Gastrocnemius medialis (tissue), 4 donors: ENCODE data around the gene HUNK. TPM values are rescaled to one million over a fixed set of nuclear protein-coding genes. Genes with fewer than 3 reads are reported as not detected.

ENCODE experiments used
- ATAC-seq, 2 donors: fragments of 150-250 bp; one replicate each; pipeline ENCODE4 v1.9.1; 2016
- DNase-seq, 2 donors: peaks; one replicate each; pipeline ENCODE4 v3.0.0-alpha.2; 2019
- H3K27ac ChIP-seq, 4 donors: fragments of 200-600 bp; sonication (generic); 1 replicate in 1 of 4; 2 replicates in 3 of 4; pipeline ENCODE4 v1.5.1; 2016 to 2018; ENCODE audit warnings: mild to moderate bottlenecking in 2 of 4, moderate library complexity in 1 of 4
- H3K27me3 ChIP-seq, 3 donors: fragments of 200-600 bp; sonication (generic) in 2 of 3; 1 replicate in 1 of 3; 2 replicates in 2 of 3; pipeline versions ENCODE4 v1.5.1 to v1.6.0; 2016 to 2019; ENCODE audit warnings: mild to moderate bottlenecking in 1 of 3, moderate library complexity in 1 of 3
- H3K36me3 ChIP-seq, 2 donors: fragments of 200-600 bp; sonication (generic) in 1 of 2; one replicate each; pipeline ENCODE4 v1.5.1; 2017 to 2018
- H3K4me1 ChIP-seq, 2 donors: fragments of 200-600 bp; sonication (generic) in 1 of 2; one replicate each; pipeline ENCODE4 v1.5.1; 2016 to 2017; ENCODE audit warnings: mild to moderate bottlenecking in 2 of 2
- H3K4me3 ChIP-seq, 4 donors: fragments of 200-600 bp; sonication (generic) in 3 of 4; 1 replicate in 1 of 4; 2 replicates in 3 of 4; pipeline ENCODE4 v1.5.1; 2016 to 2019; ENCODE audit warnings: mild to moderate bottlenecking in 2 of 4
- H3K9me3 ChIP-seq, 3 donors: fragments of 200-600 bp; sonication (generic) in 2 of 3; 1 replicate in 1 of 3; 2 replicates in 2 of 3; pipeline ENCODE4 v1.5.1; 2016 to 2019
- POLR2A ChIP-seq, 2 donors: fragments of 450-650 bp; IDR thresholded peaks; one replicate each; pipeline ENCODE4 v1.6.1; 2017; ENCODE audit warnings: antibody characterized with exemption in 2 of 2, mild to moderate bottlenecking in 2 of 2, moderate library complexity in 2 of 2
- in situ Hi-C, 4 donors: fragments of 200-750 bp; cut with MboI; loops; one replicate each; pipeline versions ENCODE4 v1.15.0 to v1.8.0; 2017; ENCODE audit warnings: low sequenced_read_pairs in 4 of 4
- intact Hi-C: fragments of 100-400 bp; cut with DNase I; formaldehyde crosslinking; loops from one replicate; pipeline ENCODE4 v1.15.1; 2023; ENCODE audit warnings: low total_unique reads
- total RNA-seq, 4 donors: library from RNA; depleted of rRNA; stranded (reverse); fragments of >200 nt; gene quantifications; one replicate each; pipeline versions ENCODE4 v1.1.0 to v1.2.3, GENCODE V29; 2016
- TF ChIP-seq, protein P1 (sequence below), 5 experiments: fragments of 450-650 bp in 3 of 5; fragments of 200-600 bp in 2 of 5; sonication (generic) in 2 of 5; IDR thresholded peaks in 4 of 5; conservative IDR thresholded peaks in 1 of 5; 1 replicate in 4 of 5; 2 replicates in 1 of 5; pipeline ENCODE4 v1.5.1; 2016 to 2019; ENCODE audit warnings: antibody characterized with exemption in 5 of 5, mild to moderate bottlenecking in 3 of 5, moderate library complexity in 3 of 5

The HUNK gene
- total RNA-seq, 4 donors from 2014 or later = 0.13 TPM; not detected in 3

DNA sequence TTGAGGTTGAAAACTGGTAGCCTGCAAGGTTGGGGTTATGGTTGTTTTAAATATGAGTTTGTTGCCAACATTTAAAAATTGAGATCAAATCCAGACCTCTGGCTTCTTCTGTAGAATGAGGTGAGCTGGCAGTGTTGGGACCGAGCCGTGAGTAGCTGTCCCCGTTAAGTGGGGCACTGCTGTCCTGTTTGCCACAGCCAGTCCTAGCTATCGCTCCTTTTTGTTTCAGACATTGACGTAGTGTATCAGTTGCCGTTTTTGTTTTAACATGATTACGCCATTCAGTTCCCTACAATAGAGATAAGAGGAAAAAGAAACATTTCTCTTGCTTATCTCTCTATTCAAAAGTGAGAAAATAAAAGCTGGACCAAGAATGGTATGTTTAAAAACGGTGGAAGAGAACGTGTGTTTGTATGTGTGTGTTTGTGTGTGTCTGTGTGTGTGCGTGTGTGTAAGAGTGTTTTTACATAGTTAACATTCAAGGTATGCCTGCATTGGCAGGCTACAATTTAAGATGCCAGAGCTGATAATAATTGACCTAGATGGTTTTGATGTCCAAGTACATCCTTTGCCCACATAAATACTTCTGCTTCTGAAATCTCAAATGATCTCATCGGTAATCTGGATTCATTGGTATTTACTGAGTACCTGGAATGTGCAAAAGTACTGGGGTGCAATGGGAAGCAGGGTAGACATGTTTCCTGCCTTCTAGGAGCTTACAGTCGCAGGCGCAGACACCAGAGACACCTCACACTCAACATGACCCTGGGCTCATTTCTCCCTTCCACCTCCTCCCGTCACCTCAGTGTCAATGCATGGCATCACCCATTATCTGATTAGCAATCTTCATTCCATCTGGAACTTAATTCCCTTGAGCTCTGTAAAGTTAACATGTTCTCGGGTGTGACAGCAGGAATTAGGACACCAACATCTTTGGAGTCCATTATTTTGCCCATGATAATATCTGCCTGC lies 65.8 kb downstream of the HUNK start:
- intact Hi-C loops (no loop called here), in situ Hi-C loops (no loop called here)
- no peak for ATAC-seq

DNA sequence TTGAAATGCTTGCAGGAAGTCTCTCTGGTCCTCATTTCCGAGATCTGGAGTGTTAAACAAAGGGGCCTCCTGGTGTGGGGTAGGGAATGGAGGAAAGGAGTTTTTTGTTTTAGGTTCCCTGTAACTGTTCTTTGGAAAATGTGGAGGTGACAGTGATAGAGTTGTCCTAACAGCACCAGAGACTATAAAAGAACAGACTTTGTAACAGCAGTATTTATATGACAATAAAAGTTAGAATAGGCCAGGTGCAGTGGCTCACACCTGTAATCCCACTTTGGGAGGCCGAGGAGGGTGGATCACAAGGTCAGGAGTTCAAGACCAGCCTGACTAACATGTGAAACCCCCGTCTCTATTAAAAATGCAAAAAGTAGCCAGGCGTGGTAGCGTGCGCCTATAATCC lies 68.9 kb downstream of the HUNK start:
- H3K4me3 ChIP-seq = no peak overlapping the region
- H3K27me3 ChIP-seq = no peaks in the 10 kb centered on the region
- no peak for DNase-seq
- H3K27ac ChIP-seq = no peak overlapping the region
- H3K4me1 ChIP-seq = no peaks in the 10 kb centered on the region
- H3K9me3 ChIP-seq = no peaks in the 10 kb centered on the region
- in situ Hi-C loops = no loop called here
- H3K36me3 ChIP-seq = no peaks in the 10 kb centered on the region
- no peak for TF ChIP-seq POLR2A (IDR thresholded peaks at IDR 0.05)
- TF ChIP-seq, protein P1, sequence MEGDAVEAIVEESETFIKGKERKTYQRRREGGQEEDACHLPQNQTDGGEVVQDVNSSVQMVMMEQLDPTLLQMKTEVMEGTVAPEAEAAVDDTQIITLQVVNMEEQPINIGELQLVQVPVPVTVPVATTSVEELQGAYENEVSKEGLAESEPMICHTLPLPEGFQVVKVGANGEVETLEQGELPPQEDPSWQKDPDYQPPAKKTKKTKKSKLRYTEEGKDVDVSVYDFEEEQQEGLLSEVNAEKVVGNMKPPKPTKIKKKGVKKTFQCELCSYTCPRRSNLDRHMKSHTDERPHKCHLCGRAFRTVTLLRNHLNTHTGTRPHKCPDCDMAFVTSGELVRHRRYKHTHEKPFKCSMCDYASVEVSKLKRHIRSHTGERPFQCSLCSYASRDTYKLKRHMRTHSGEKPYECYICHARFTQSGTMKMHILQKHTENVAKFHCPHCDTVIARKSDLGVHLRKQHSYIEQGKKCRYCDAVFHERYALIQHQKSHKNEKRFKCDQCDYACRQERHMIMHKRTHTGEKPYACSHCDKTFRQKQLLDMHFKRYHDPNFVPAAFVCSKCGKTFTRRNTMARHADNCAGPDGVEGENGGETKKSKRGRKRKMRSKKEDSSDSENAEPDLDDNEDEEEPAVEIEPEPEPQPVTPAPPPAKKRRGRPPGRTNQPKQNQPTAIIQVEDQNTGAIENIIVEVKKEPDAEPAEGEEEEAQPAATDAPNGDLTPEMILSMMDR (IDR thresholded peaks at IDR 0.05 in 4 of 5, conservative IDR thresholded peaks at IDR 0.05 in 1 of 5) = no peak
- intact Hi-C loops = no loop called here
- no peak for ATAC-seq

More for the DNA sequence above, 65.8 kb downstream of the HUNK start:
- H3K27me3 ChIP-seq = no peaks in the 10 kb centered on the region
- H3K4me3 ChIP-seq = no peak overlapping the region
- no peaks in the 10 kb centered on the region for H3K36me3 ChIP-seq
- DNase-seq = no peak
- H3K27ac ChIP-seq = no peak overlapping the region
- H3K4me1 ChIP-seq = no peaks in the 10 kb centered on the region
- TF ChIP-seq, protein P1 (IDR thresholded peaks at IDR 0.05 in 4 of 5, conservative IDR thresholded peaks at IDR 0.05 in 1 of 5) = no peak
- TF ChIP-seq POLR2A (IDR thresholded peaks at IDR 0.05) = no peak
- H3K9me3 ChIP-seq = no peaks in the 10 kb centered on the region

DNA sequence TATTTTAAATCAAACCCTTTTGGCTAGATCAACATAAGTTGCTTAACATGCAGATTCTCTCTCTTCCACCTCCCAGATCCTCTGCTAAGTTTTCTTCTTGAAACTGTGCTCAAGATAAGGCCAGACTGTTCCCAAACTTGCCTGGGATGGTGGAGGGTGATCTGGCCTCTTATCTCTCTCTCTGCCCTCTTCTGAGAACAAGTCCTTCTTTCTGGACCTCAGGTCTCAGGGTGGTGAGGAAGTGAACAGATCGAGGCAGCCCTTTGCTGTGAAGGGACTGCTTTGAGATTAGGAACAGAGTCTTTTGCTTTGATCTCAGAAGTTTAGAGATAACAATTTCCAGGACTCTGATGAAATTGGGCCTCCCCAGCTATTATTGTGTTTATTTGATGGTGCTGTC lies 70.7 kb downstream of the HUNK start:
- in situ Hi-C loops = no loop called here
- no peak for ATAC-seq
- no peak for TF ChIP-seq POLR2A (IDR thresholded peaks at IDR 0.05)
- TF ChIP-seq, protein P1 (IDR thresholded peaks at IDR 0.05 in 4 of 5, conservative IDR thresholded peaks at IDR 0.05 in 1 of 5) = no peak
- no peak overlapping the region for H3K27ac ChIP-seq
- H3K9me3 ChIP-seq = no peaks in the 10 kb centered on the region
- H3K4me3 ChIP-seq = no peak overlapping the region
- no peaks in the 10 kb centered on the region for H3K4me1 ChIP-seq
- no peaks in the 10 kb centered on the region for H3K36me3 ChIP-seq
- intact Hi-C loops = no loop called here
- H3K27me3 ChIP-seq = no peaks in the 10 kb centered on the region
- no peak for DNase-seq

DNA sequence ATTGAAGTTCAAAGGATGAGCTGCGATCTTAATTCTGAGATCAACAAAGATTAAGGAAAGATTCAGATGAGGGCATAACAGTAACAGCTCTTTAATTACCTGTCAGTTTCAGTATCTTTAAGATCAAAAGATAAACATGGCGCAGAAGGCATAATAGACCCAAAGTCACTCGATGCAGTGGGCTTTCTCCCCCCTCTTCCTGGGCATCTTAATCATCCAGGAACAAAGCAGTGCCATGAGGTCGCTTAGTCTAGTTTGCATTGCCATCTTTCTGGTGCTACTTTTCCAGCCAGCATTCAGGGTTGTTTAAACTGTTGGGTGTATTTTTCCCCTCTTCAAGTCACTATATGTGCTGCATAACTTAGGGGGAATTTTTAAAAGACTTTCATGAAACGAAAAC lies 72.3 kb downstream of the HUNK start:
- in situ Hi-C loops = no loop called here
- TF ChIP-seq POLR2A (IDR thresholded peaks at IDR 0.05) = no peak
- TF ChIP-seq, protein P1 (IDR thresholded peaks at IDR 0.05 in 4 of 5, conservative IDR thresholded peaks at IDR 0.05 in 1 of 5) = no peak
- ATAC-seq (no peak), DNase-seq (no peak)
- Histone ChIP-seq H3K4me1 (no peaks in the 10 kb centered on the region), H3K36me3 (no peaks in the 10 kb centered on the region), H3K9me3 (no peaks in the 10 kb centered on the region), H3K27me3 (no peaks in the 10 kb centered on the region), H3K27ac (no peak overlapping the region), H3K4me3 (no peak overlapping the region)
- intact Hi-C loops = no loop called here
